Pancreas (tissue), 10 donors: ENCODE measurements around the gene MBTD1. TPM values are rescaled to one million over a fixed set of nuclear protein-coding genes. Genes with fewer than 3 reads are reported as not detected.

ENCODE experiments used
- ATAC-seq, 4 donors: fragments of 200-7000 bp; cut with Tn5 transposase; one replicate each; pipeline versions ENCODE4 v1.8.0 to v1.9.1; 2020; ENCODE audit warnings: mild to moderate bottlenecking in 4 of 4, moderate library complexity in 4 of 4
- DNase-seq, 6 donors: peaks; one replicate each; pipeline ENCODE4 v3.0.0-alpha.2; 2020
- FAIRE-seq: peaks from 2 replicates; lab custom pipeline; 2012; peaks lifted over from hg19 to GRCh38; lab: Jason Lieb, UNC
- H3K27ac ChIP-seq, 4 donors: fragments of 200-600 bp; sonication (generic); 1 replicate in 3 of 4; 2 replicates in 1 of 4; pipeline versions ENCODE4 v1.5.0 to v1.8.0; 2020
- H3K27me3 ChIP-seq, 4 donors: fragments of 200-600 bp; one replicate each; pipeline ENCODE4 v1.8.0; 2021
- H3K36me3 ChIP-seq, 3 donors: fragments of 200-600 bp; sonication (generic) in 1 of 3; one replicate each; pipeline versions ENCODE4 v1.5.0 to v1.8.0; 2020 to 2021
- H3K4me1 ChIP-seq, 3 donors: fragments of 200-600 bp; one replicate each; pipeline ENCODE4 v1.8.0; 2021
- H3K4me3 ChIP-seq, 4 donors: fragments of 200-600 bp; sonication (generic) in 2 of 4; one replicate each; pipeline versions ENCODE4 v1.5.0 to v1.8.0; 2020 to 2021
- H3K9me3 ChIP-seq, 4 donors: fragments of 200-600 bp; one replicate each; pipeline ENCODE4 v1.8.0; 2021
- CTCF ChIP-seq, 4 donors: fragments of 200-600 bp; sonication (generic) in 3 of 4; IDR thresholded peaks; one replicate each; pipeline versions ENCODE4 v1.5.0 to v1.8.0; 2021; ENCODE audit warnings: antibody characterized with exemption in 4 of 4
- WGBS, 2 donors: extraction: QIAGEN DNeasy Blood & Tissue Kit; methylation state at CpG; one replicate each; pipeline ENCODE4 v1.1.7; 2013; 5-methylcytosine and 5-hydroxymethylcytosine counted together
- intact Hi-C, 3 donors: fragments of 100-400 bp; cut with DNase I; formaldehyde crosslinking; loops; one replicate each; pipeline versions ENCODE4 v1.11.1 to v1.14.2; 2022
- polyA plus RNA-seq, 2 donors: library from polyadenylated mRNA; stranded (reverse); fragments of 200-250 nt; gene quantifications; one replicate each; pipeline ENCODE4 v1.2.3, GENCODE V29; 2013
- total RNA-seq, 6 donors: library from RNA; stranded (reverse); fragmentation: NEBNext Ultra II Directional in 4 of 6; extraction: Animal tissue kit (Norgen Biotek cat#: 25700) in 4 of 6; gene quantifications; one replicate each; pipeline versions ENCODE4 v1.2.1 to v1.2.4, GENCODE V29; 2021 to 2023
- donor health status: healthy with polysubstance abuse.
- donor health status: DM: no; HTN: no; CAD: no; lungs with moderate emphysema.
- donor health status: DM: no; HTN: no; CAD: no.
- donor health status: control.
- donor health status: control.
- donor health status: Bipolar disorder and iron deficiency.
- donor health status: DM: yes; HTN: yes; CAD: no.
- donor health status: DM: no; HTN: no; CAD: no.
- donor health status: DM: no; HTN: no; CAD: no.
- donor health status: DM: yes; HTN: yes; CAD: no.

MBTD1 gene
- total and polyA plus RNA-seq, 8 donors: 5.6 to 12.6 (median 7.8) TPM

GRCh38 chr17:51149163-51149562 lies 110.7 kb downstream of the MBTD1 start:
- Histone ChIP-seq H3K4me1 (no peaks in the 10 kb centered on the region), H3K27me3 (no peaks in the 10 kb centered on the region), H3K27ac (no peak overlapping the region), H3K36me3 (no peaks in the 10 kb centered on the region), H3K4me3 (no peak overlapping the region), H3K9me3 (no peaks in the 10 kb centered on the region)
- WGBS, 2 donors: 93 to 100% methylated on average over 2 of the region's 2 CpGs
- no peak for DNase-seq
- no peak for FAIRE-seq
- intact Hi-C loops: no loop called here
- ATAC-seq: no peak
- TF ChIP-seq CTCF (IDR thresholded peaks at IDR 0.05): no peak

- intact Hi-C loops: no loop called here
- Histone ChIP-seq H3K4me3 (no peak overlapping the region), H3K9me3 (no peaks in the 10 kb centered on the region), H3K27me3 (no peaks in the 10 kb centered on the region), H3K27ac (no peak overlapping the region), H3K36me3 (no peaks in the 10 kb centered on the region), H3K4me1 (no peaks in the 10 kb centered on the region)
- no peak for FAIRE-seq
- no peak for TF ChIP-seq CTCF (IDR thresholded peaks at IDR 0.05)
- no peak for DNase-seq
- WGBS, 2 donors: 79 to 87% methylated on average over 4 of the region's 4 CpGs
- ATAC-seq: no peak
These were observed 112.2 kb downstream of the MBTD1 start for GRCh38 chr17:51147650-51148049.

DNA sequence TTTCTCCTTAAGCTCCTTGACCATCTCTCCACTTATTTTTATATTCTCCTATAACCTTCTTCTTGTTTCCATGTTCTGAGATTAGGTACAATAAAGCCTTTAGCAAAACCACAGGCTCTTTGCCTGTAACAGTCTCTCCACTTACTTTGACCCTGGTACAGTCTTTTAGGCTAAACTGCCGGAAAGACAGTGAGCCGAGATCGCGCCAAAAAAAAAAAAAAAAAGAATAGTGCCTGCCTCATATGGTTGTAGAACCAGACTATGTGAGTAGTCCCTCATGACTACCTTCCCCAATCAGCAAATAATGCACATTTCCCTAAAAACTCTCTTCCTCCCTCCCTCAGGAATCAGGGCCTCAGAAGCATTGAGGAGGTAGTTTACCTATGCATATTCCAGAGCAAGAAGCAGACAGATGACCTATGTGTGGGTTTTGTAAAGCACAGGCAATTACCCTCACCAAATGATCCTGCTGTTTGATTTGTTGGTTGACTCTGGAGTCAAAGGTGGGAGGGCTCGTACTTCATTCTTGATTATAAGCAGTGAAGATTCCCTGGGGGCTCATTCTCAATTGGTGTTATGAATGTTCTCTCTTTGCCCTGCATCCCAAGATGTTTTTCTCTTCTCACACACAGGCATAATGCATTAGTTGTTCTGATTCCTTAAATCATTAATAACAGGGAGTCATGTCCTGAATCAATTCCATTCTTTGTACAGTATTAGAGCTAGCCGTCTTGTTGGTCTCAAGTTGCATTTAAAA lies 115.4 kb downstream of the MBTD1 start:
- H3K27ac ChIP-seq: no peak overlapping the region
- no peak overlapping the region for H3K4me3 ChIP-seq
- no peak for TF ChIP-seq CTCF (IDR thresholded peaks at IDR 0.05)
- 65 to 66% methylated on average over 6 of the region's 6 CpGs for WGBS, 2 donors
- no peaks in the 10 kb centered on the region for H3K27me3 ChIP-seq
- FAIRE-seq (no peak), DNase-seq (no peak), ATAC-seq (peak in 1 of 4 donors; percentile 41)
- intact Hi-C loops: no loop called here
- H3K9me3 ChIP-seq: no peaks in the 10 kb centered on the region
- H3K4me1 ChIP-seq: no peaks in the 10 kb centered on the region
- no peaks in the 10 kb centered on the region for H3K36me3 ChIP-seq

GRCh38 chr17:51142597-51142996 lies 117.3 kb downstream of the MBTD1 start:
- intact Hi-C loops: no loop called here
- Histone ChIP-seq H3K27ac (no peak overlapping the region), H3K4me3 (no peak overlapping the region), H3K36me3 (no peaks in the 10 kb centered on the region), H3K27me3 (no peaks in the 10 kb centered on the region), H3K4me1 (no peaks in the 10 kb centered on the region), H3K9me3 (no peaks in the 10 kb centered on the region)
- DNase-seq: no peak
- no peak for TF ChIP-seq CTCF (IDR thresholded peaks at IDR 0.05)
- 92 to 95% methylated on average over 2 of the region's 2 CpGs for WGBS, 2 donors
- FAIRE-seq: no peak
- ATAC-seq: no peak

DNA sequence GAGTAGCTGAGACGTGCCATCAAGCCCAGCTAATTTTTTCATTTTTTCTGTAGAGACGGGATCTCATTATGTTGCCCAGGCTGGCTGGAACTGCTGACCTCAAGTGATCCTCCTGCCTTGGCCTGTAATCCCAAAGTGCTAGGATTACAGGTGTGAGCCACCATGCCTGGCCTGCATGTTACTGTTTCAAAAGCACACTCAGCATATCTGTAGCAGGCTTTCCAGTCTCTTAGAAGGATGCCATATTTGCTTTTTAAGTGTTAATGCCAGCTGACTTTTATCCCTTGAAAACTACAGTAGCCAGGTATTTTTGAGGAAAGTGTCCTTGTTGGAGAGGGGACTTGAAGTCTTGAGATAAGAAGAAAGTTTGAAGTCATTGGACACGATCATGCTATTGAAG lies 123.9 kb downstream of the MBTD1 start:
- no peak for TF ChIP-seq CTCF (IDR thresholded peaks at IDR 0.05)
- 89 to 93% methylated on average over 3 of the region's 3 CpGs for WGBS, 2 donors
- no peak for ATAC-seq
- no peaks in the 10 kb centered on the region for H3K9me3 ChIP-seq
- intact Hi-C loops: no loop called here
- no peak overlapping the region for H3K27ac ChIP-seq
- H3K4me1 ChIP-seq: no peaks in the 10 kb centered on the region
- no peaks in the 10 kb centered on the region for H3K27me3 ChIP-seq
- no peak for DNase-seq
- FAIRE-seq: no peak
- no peaks in the 10 kb centered on the region for H3K36me3 ChIP-seq
- H3K4me3 ChIP-seq: no peak overlapping the region
